ENCODE measurements around the gene GABRB2.

- no peak for TF ChIP-seq CTCF (IDR thresholded peaks at IDR 0.05)
- TF ChIP-seq POLR2A (IDR thresholded peaks at IDR 0.05), result no peak
Observed at GRCh38 chr5:161288071-161288470, 258.5 kb downstream of the GABRB2 start.
